ENCODE data around the gene MPC1.

Gene MPC1

GRCh38 chr6:166335378-166336302 is 47.1 kb downstream of the MPC1 start:
- no peak for TF ChIP-seq CTCF (IDR thresholded peaks at IDR 0.05; ENCODE audit: low read depth, low read length)
- DNase-seq (ENCODE audit: extremely low read depth, low read depth) = no peak

GRCh38 chr6:166334878-166335277 is 47.9 kb downstream of the MPC1 start:
- no peak for DNase-seq (ENCODE audit: extremely low read depth, low read depth)
- no peak for TF ChIP-seq CTCF (IDR thresholded peaks at IDR 0.05; ENCODE audit: low read depth, low read length)

- no peak for DNase-seq (ENCODE audit: extremely low read depth, low read depth)
- no peak for TF ChIP-seq CTCF (IDR thresholded peaks at IDR 0.05; ENCODE audit: low read depth, low read length)
Measured at GRCh38 chr6:166333172-166333995, 49.4 kb downstream of the MPC1 start.

DNA sequence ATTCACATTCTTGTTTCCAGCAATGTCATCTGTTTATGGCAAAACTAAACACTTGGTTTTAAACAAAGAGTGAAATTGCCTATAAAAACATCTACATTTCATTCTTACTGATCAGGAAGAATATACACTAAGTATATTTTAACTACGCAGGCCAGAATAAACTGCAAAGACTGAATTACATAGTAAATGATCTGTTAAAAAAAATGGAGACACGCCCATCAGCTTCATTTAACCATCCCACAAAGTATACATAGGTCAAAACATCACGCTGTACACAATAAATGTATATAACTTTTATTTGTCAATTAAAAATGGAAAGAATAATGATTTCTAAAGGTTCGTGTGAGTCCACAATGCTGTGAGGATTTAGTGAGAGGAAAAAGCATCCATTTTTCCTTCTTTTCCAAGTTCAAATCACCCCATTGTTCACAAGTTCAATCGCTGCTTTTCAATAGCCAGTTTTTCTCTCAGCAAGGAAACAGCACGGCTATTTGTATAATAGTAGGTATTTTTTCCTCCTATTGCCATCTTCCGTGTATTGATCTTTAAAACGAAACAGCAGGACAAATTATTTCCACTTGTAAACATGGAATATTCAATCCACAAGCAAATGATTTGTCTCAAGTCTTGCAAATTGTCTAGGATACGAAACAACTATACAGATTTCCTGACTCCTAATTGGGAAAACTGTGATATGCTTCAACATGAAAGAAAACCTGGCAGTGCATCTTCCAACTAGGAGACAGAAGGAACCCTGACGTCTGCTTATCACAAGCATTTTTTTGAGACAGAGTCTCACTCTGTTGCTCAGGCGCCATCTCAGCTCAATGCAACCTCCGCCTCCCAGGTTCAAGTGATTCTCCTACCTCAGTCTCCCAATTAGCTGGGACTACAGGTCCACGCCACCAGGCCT is 51.0 kb downstream of the MPC1 start:
- no peak for DNase-seq (ENCODE audit: extremely low read depth, low read depth)
- no peak for TF ChIP-seq CTCF (IDR thresholded peaks at IDR 0.05; ENCODE audit: low read depth, low read length)

- TF ChIP-seq CTCF (IDR thresholded peaks at IDR 0.05; ENCODE audit: low read depth, low read length) = no peak
- DNase-seq (ENCODE audit: extremely low read depth, low read depth) = no peak
Measured at GRCh38 chr6:166330612-166331011, 52.1 kb downstream of the MPC1 start.

DNA sequence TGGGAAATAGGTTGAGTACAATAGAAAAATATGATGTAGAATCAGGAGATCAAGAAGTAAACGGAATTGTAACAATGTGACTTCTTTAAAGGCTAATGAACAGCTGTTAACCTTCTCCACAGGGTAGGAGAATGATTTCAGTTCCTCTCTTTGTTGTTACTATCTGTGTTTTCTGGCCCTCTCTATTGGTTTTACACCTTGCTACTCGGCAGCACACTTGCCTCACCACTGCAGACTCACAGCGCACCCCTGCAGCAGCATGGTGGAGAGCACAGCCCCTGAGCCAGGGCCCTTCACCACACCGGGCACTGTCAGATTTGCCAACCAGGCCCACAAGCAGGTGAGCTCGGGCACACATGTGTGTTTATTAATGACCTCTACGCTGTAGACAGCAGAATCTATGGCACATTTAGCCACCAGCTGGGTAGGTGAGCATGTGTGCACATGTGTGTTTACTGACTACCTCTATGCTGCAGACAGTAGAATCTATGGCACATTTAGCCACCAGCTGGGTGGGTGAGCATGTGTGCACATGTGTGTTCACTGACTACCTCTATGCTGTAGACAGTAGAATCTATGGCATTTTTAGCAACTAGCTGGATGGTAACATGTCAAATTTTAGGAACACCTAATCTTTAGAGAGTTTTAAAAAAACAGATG is 57.2 kb downstream of the MPC1 start:
- no peak for TF ChIP-seq CTCF (IDR thresholded peaks at IDR 0.05; ENCODE audit: low read depth, low read length)
- DNase-seq (ENCODE audit: extremely low read depth, low read depth) = no peak
